Kidney (tissue), 14 donors: Measurements from ENCODE around the gene INPP4A. TPM values are rescaled to one million over a fixed set of nuclear protein-coding genes. Genes with fewer than 3 reads are reported as not detected.

Source experiments
- DNase-seq, 5 donors: peaks; one replicate each; pipeline ENCODE4 v3.0.0-alpha.2; 2013 to 2020
- FAIRE-seq: peaks from 2 replicates; lab custom pipeline; 2012; peaks lifted over from hg19 to GRCh38; lab: Jason Lieb, UNC
- H3K27ac ChIP-seq, 2 donors: one replicate each; pipeline ENCODE4 v1.7.0; 2013; ENCODE audit warnings: low read depth in 2 of 2, low read length in 2 of 2, inconsistent platforms in 1 of 2
- H3K27me3 ChIP-seq: one replicate; pipeline ENCODE4 v1.7.1; 2013; ENCODE audit warnings: low read length, inconsistent platforms; ENCODE audit not compliant: control insufficient read depth, insufficient read depth
- H3K36me3 ChIP-seq, 3 donors: one replicate each; pipeline versions ENCODE4 v1.7.0 to v1.7.1; 2013; ENCODE audit warnings: low read length in 3 of 3, control low read depth in 1 of 3, inconsistent platforms in 1 of 3; ENCODE audit not compliant: insufficient read depth in 3 of 3, control insufficient read depth in 2 of 3
- H3K4me1 ChIP-seq, 3 donors: one replicate each; pipeline versions ENCODE4 v1.7.0 to v1.7.1; 2013; ENCODE audit warnings: low read length in 3 of 3, inconsistent platforms in 1 of 3, low read depth in 1 of 3; ENCODE audit not compliant: control insufficient read depth in 2 of 3, insufficient read depth in 2 of 3
- H3K4me3 ChIP-seq, 3 donors: one replicate each; pipeline versions ENCODE4 v1.7.0 to v1.8.1; 2013; ENCODE audit warnings: low read length in 3 of 3, control low read depth in 1 of 3, inconsistent platforms in 1 of 3
- H3K9ac ChIP-seq, 3 donors: one replicate each; pipeline versions ENCODE4 v1.7.0 to v1.7.1; 2013; ENCODE audit warnings: low read length in 3 of 3, control low read depth in 1 of 3, inconsistent platforms in 1 of 3
- H3K9me3 ChIP-seq, 3 donors: one replicate each; pipeline versions ENCODE4 v1.7.0 to v1.7.1; 2013; ENCODE audit warnings: low read length in 3 of 3, control low read depth in 1 of 3, inconsistent platforms in 1 of 3; ENCODE audit not compliant: control insufficient read depth in 2 of 3, insufficient read depth in 1 of 3
- CTCF ChIP-seq: IDR thresholded peaks from 3 replicates; pipeline ENCODE4 v1.5.1; 2012; ENCODE audit warnings: mild to moderate bottlenecking, moderate library complexity, borderline replicate concordance; ENCODE audit not compliant: insufficient read depth; ENCODE audit errors: extremely low read depth
- intact Hi-C: fragments of 100-400 bp; cut with DNase I; formaldehyde crosslinking; loops from one replicate; pipeline ENCODE4 v1.11.1; 2022
- polyA plus RNA-seq: library from polyadenylated mRNA; stranded (reverse); fragments of 350-450 nt; fragmentation: Illumina TruSeq; extraction: RNeasy Lipid Tissue Mini Kit (QIAGEN cat#74804); gene quantifications from one replicate; pipeline ENCODE4 v1.2.3, GENCODE V29; 2014; ENCODE audit warnings: low read depth, low replicate concordance; ENCODE audit not compliant: insufficient read depth
- total RNA-seq: library from RNA; stranded (reverse); fragmentation: NEBNext Ultra II Directional; extraction: Animal tissue kit (Norgen Biotek cat#: 25700); gene quantifications from one replicate; pipeline ENCODE4 v1.2.1, GENCODE V29; 2021
- donor health status: control.
- donor health status: control.
- donor health status: control.
- donor health status: control.
- donor health status: control.
- donor health status: DM: yes; HTN: yes; CAD: no.
- donor health status: Normal renal cell carcinoma (clear cell type).

INPP4A gene
- total and polyA plus RNA-seq, 2 donors from 2014 or later, result 4.1 to 27.9 TPM

GRCh38 chr2:98586551-98587140 is 142.0 kb downstream of the INPP4A start:
- TF ChIP-seq CTCF, result no peak
- intact Hi-C loops, result no loop called here
- no peak for FAIRE-seq

DNA sequence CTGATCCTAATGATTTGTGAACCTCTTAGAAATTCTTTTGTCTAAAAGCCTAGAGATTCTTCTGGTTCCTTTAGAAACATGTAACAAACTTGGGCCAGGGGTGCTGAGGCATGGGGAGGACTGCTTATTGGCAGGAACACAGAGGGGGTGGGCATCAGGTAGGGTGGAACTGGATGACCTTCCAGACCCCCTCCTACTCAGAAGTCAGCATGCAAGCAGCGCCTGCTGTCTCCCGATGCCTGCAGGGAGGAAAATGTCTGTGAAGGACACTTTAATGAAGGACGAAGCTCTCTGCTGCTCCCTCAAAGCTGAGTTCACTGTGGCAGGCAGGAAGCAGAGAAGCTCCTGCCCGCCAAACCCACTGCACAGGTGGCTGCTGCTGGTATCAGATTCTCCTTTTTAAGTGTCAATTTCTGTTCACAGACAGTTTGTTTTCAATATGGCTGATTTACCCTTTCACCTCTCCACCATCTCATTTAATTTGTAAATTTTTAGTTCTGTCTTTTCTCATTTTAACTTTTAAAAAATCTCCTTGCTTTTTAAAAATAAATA is 144.3 kb downstream of the INPP4A start:
- DNase-seq, result peak in 3 of 5 donors; percentile 20 to 38 (median 35)
- H3K27me3 ChIP-seq, result no peaks in the 10 kb centered on the region
- intact Hi-C loops, result no loop called here
- FAIRE-seq, result no peak
- peaks cover 0 to 5% (median 3%) of the 10 kb centered on the region in 3 donors for H3K36me3 ChIP-seq
- H3K4me1 ChIP-seq, result no peaks in the 10 kb centered on the region
- H3K9ac ChIP-seq, result no peak overlapping the region
- H3K27ac ChIP-seq, result no peak overlapping the region
- peaks cover 0 to 1% (median 0%) of the 10 kb centered on the region in 3 donors for H3K9me3 ChIP-seq
- no peak for TF ChIP-seq CTCF
- H3K4me3 ChIP-seq, result no peak overlapping the region

More at GRCh38 chr2:98586551-98587140, 142.0 kb downstream of the INPP4A start:
- H3K9ac ChIP-seq, result no peak overlapping the region
- H3K27me3 ChIP-seq, result no peaks in the 10 kb centered on the region
- H3K4me1 ChIP-seq, result no peaks in the 10 kb centered on the region
- H3K4me3 ChIP-seq, result no peak overlapping the region
- no peaks in the 10 kb centered on the region for H3K9me3 ChIP-seq
- peak in 3 of 5 donors; percentile 56 to 74 (median 74) for DNase-seq
- H3K27ac ChIP-seq, result no peak overlapping the region
- H3K36me3 ChIP-seq, result peaks cover 0 to 13% (median 9%) of the 10 kb centered on the region in 3 donors

- Histone ChIP-seq H3K36me3 (peaks cover 0 to 5% (median 2%) of the 10 kb centered on the region in 3 donors), H3K9ac (no peak overlapping the region), H3K27ac (no peak overlapping the region), H3K4me1 (no peaks in the 10 kb centered on the region), H3K4me3 (no peak overlapping the region), H3K27me3 (no peaks in the 10 kb centered on the region), H3K9me3 (peaks cover 0 to 2% (median 0%) of the 10 kb centered on the region in 3 donors)
- FAIRE-seq (no peak), DNase-seq (no peak)
- TF ChIP-seq CTCF, result no peak
- intact Hi-C loops, result no loop called here
These were observed 144.8 kb downstream of the INPP4A start for GRCh38 chr2:98589489-98589888.
